IMR-90 (cell line): ENCODE data around the gene RAPGEF5. TPM values are rescaled to one million over a fixed set of nuclear protein-coding genes. Genes with fewer than 3 reads are reported as not detected.

Experiments used
- ATAC-seq: fragments of 200-7000 bp; cut with Tn5 transposase; 2 replicates; pipeline ENCODE4 v1.9.1; 2020; ENCODE audit warnings: low read depth, mild to moderate bottlenecking, moderate library complexity
- BruUV-seq: library from RNA; stranded (reverse); fragments of 400-500 nt; replicated peaks from 2 replicates; lab custom pipeline; 2021; lab: Mats Ljungman, UMichigan
- CTCF ChIA-PET: fragments of 300-600 bp; formaldehyde crosslinking; extraction: SDS; loops from one replicate; lab custom pipeline; 2021; ENCODE audit warnings: antibody characterized with exemption; lab: Yijun Ruan, JAX
- POLR2A ChIA-PET: fragments of 300-600 bp; sonication (Branson Sonifier 250); formaldehyde crosslinking; loops from one replicate; lab custom pipeline; 2022; ENCODE audit warnings: antibody characterized with exemption; ENCODE audit not compliant: unreplicated experiment; lab: Charles Lee
- DNase-seq: peaks from one replicate; pipeline ENCODE4 v3.0.0; 2013
- H2AFZ ChIP-seq: replicated peaks from 2 replicates; pipeline ENCODE3; 2013; ENCODE audit warnings: low read length, mild to moderate bottlenecking; ENCODE audit not compliant: poor library complexity
- H2AK5ac ChIP-seq: 2 replicates; pipeline ENCODE4 v1.6.1; 2013; ENCODE audit warnings: low read depth, low read length, inconsistent platforms
- H2AK9ac ChIP-seq: replicated peaks from 2 replicates; pipeline ENCODE3; 2013; ENCODE audit warnings: mild to moderate bottlenecking, low read depth, low read length, moderate library complexity; ENCODE audit not compliant: poor library complexity
- H2BK120ac ChIP-seq: 2 replicates; pipeline ENCODE4 v1.6.1; 2013; ENCODE audit warnings: low read depth, low read length, inconsistent platforms
- H2BK15ac ChIP-seq: 3 replicates; pipeline ENCODE4 v1.6.1; 2013; ENCODE audit warnings: low read depth, low read length, inconsistent platforms
- H2BK20ac ChIP-seq: 2 replicates; pipeline ENCODE4 v1.6.1; 2013; ENCODE audit warnings: low read depth, mild to moderate bottlenecking, inconsistent platforms, low read length, moderate library complexity
- H2BK5ac ChIP-seq: 2 replicates; pipeline ENCODE4 v1.6.1; 2013; ENCODE audit warnings: mild to moderate bottlenecking, low read depth, low read length, inconsistent platforms; ENCODE audit not compliant: poor library complexity, severe bottlenecking
- H3K14ac ChIP-seq: replicated peaks from 2 replicates; pipeline ENCODE4 v1.6.1; 2013; ENCODE audit warnings: low read depth, low read length, inconsistent platforms
- H3K18ac ChIP-seq: 2 replicates; pipeline ENCODE4 v1.6.1; 2013; ENCODE audit warnings: low read depth, low read length, control low read depth
- H3K23ac ChIP-seq: 2 replicates; pipeline ENCODE4 v1.6.1; 2013; ENCODE audit warnings: low read depth, low read length, inconsistent platforms
- H3K27ac ChIP-seq: 2 replicates; pipeline ENCODE4 v1.5.1; 2013; ENCODE audit warnings: mild to moderate bottlenecking, control low read depth, low read length; ENCODE audit not compliant: insufficient read depth
- H3K27me3 ChIP-seq: 2 replicates; pipeline ENCODE4 v1.6.1; 2013; ENCODE audit warnings: low read length; ENCODE audit not compliant: control insufficient read depth, insufficient read depth
- H3K36me3 ChIP-seq: 2 replicates; pipeline ENCODE4 v1.6.1; 2013; ENCODE audit warnings: low read length, mixed read lengths; ENCODE audit not compliant: control insufficient read depth, insufficient read depth
- H3K4ac ChIP-seq: 2 replicates; pipeline ENCODE4 v1.6.1; 2013; ENCODE audit warnings: low read depth, low read length, inconsistent platforms
- H3K4me1 ChIP-seq: 2 replicates; pipeline ENCODE4 v1.6.1; 2013; ENCODE audit warnings: low read length, mixed read lengths; ENCODE audit not compliant: control insufficient read depth, insufficient read depth
- H3K4me2 ChIP-seq: 2 replicates; pipeline ENCODE4 v1.6.1; 2013; ENCODE audit warnings: low read depth, mild to moderate bottlenecking, control low read depth, low read length, moderate library complexity
- H3K4me3 ChIP-seq: 2 replicates; pipeline ENCODE4 v1.5.1; 2013; ENCODE audit warnings: low read depth, mild to moderate bottlenecking, control low read depth, low read length, moderate library complexity; ENCODE audit not compliant: insufficient read depth
- H3K56ac ChIP-seq: 2 replicates; pipeline ENCODE4 v1.6.1; 2013; ENCODE audit warnings: low read length, inconsistent platforms; ENCODE audit not compliant: insufficient read depth; ENCODE audit errors: extremely low read depth
- H3K79me1 ChIP-seq, 2 experiments: 2 replicates each; pipeline ENCODE4 v1.6.1; 2013; ENCODE audit warnings: low read length in 2 of 2, inconsistent platforms in 1 of 2, low read depth in 1 of 2
- H3K9ac ChIP-seq: 2 replicates; pipeline ENCODE4 v1.6.1; 2013; ENCODE audit warnings: low read depth, low read length, control low read depth
- H3K9me1 ChIP-seq: 2 replicates; pipeline ENCODE4 v1.6.1; 2013; ENCODE audit warnings: low read length, inconsistent platforms; ENCODE audit not compliant: insufficient read depth
- H3K9me3 ChIP-seq: 2 replicates; pipeline ENCODE4 v1.6.1; 2013; ENCODE audit warnings: low read length; ENCODE audit not compliant: control insufficient read depth, insufficient read depth
- H4K20me1 ChIP-seq: 2 replicates; pipeline ENCODE4 v1.6.1; 2013; ENCODE audit warnings: low read length, inconsistent platforms; ENCODE audit not compliant: insufficient read depth
- H4K5ac ChIP-seq: 2 replicates; pipeline ENCODE4 v1.6.1; 2013; ENCODE audit warnings: mild to moderate bottlenecking, low read depth, low read length, control low read depth
- H4K8ac ChIP-seq, 2 experiments: 2 replicates each; pipeline ENCODE4 v1.6.1; 2013; ENCODE audit warnings: low read depth in 2 of 2, low read length in 2 of 2, control low read depth in 1 of 2, inconsistent platforms in 1 of 2
- H4K91ac ChIP-seq: 2 replicates; pipeline ENCODE4 v1.6.1; 2013; ENCODE audit warnings: low read depth, low read length, inconsistent platforms; ENCODE audit not compliant: insufficient read depth
- BHLHE40 ChIP-seq: fragments of 150-350 bp; IDR thresholded peaks from 2 replicates; pipeline ENCODE4 v1.6.1; 2016; ENCODE audit warnings: mild to moderate bottlenecking, low read depth, low read length
- CEBPB ChIP-seq: IDR thresholded peaks from 2 replicates; pipeline ENCODE4 v1.6.1; 2012; ENCODE audit warnings: low read depth, low read length, improper control_type of control experiment
- CHD1 ChIP-seq: IDR thresholded peaks from 2 replicates; pipeline ENCODE4 v1.6.1; 2012; ENCODE audit warnings: low read depth, low read length, improper control_type of control experiment
- FOS ChIP-seq: fragments of 150-350 bp; IDR thresholded peaks from 2 replicates; pipeline ENCODE4 v1.6.1; 2016; ENCODE audit warnings: low read depth, low read length
- MAFK ChIP-seq: IDR thresholded peaks from 2 replicates; pipeline ENCODE4 v1.6.1; 2012; ENCODE audit warnings: low read depth, low read length, improper control_type of control experiment
- MAZ ChIP-seq: IDR thresholded peaks from 2 replicates; pipeline ENCODE4 v1.6.1; 2012; ENCODE audit warnings: low read depth, mild to moderate bottlenecking, low read length, improper control_type of control experiment, moderate library complexity, borderline replicate concordance
- NFE2L2 ChIP-seq: fragments of 150-350 bp; IDR thresholded peaks from 2 replicates; pipeline ENCODE4 v1.6.1; 2016; ENCODE audit warnings: low read depth, mild to moderate bottlenecking, low read length
- RCOR1 ChIP-seq: IDR thresholded peaks from 2 replicates; pipeline ENCODE4 v1.6.1; 2012; ENCODE audit warnings: mild to moderate bottlenecking, low read length, improper control_type of control experiment; ENCODE audit not compliant: insufficient replicate concordance
- RFX5 ChIP-seq: IDR thresholded peaks from 2 replicates; pipeline ENCODE4 v1.8.0; 2012; ENCODE audit warnings: low read depth, mild to moderate bottlenecking, low read length, moderate library complexity
- SMC3 ChIP-seq: fragments of 150-350 bp; IDR thresholded peaks from 2 replicates; pipeline ENCODE4 v1.6.1; 2016; ENCODE audit warnings: low read depth, mild to moderate bottlenecking, antibody characterized with exemption, low read length, moderate library complexity
- WGBS, 2 experiments: methylation state at CpG; one replicate each; pipeline versions ENCODE4 v1.1.5 to v1.1.7; 2013; ENCODE audit warnings: missing lambda C conversion rate in 2 of 2; ENCODE audit not compliant: insufficient read length in 1 of 2; ENCODE audit errors: extremely low coverage in 2 of 2; 5-methylcytosine and 5-hydroxymethylcytosine counted together
- dilution Hi-C: fragments of 300-500 bp; cut with HindIII; formaldehyde crosslinking; loops from one replicate; pipeline ENCODE4 v1.14.3; 2018; ENCODE audit warnings: low sequenced_read_pairs; ENCODE audit not compliant: unreplicated experiment
- in situ Hi-C: fragments of 300-500 bp; cut with MboI; formaldehyde crosslinking; loops from 3 replicates; pipeline ENCODE4 v1.14.3; 2019; ENCODE audit warnings: low sequenced_read_pairs, inconsistent platforms, mixed read lengths
- intact Hi-C: fragments of 100-400 bp; cut with micrococcal nuclease; formaldehyde crosslinking; loops from 2 replicates; pipeline ENCODE4 v1.10.0; 2022
- polyA plus RNA-seq, 3 experiments: library from polyadenylated mRNA; depleted of rRNA; stranded (reverse); fragments of >200 nt; gene quantifications; 2 replicates each; pipeline ENCODE4 v1.2.3, GENCODE V29; 2012; ENCODE audit warnings: low replicate concordance in 1 of 3
- total RNA-seq: library from RNA; depleted of rRNA; stranded (reverse); fragments of >200 nt; gene quantifications from 2 replicates; pipeline ENCODE4 v1.2.3, GENCODE V29; 2012
- TF ChIP-seq, protein P1 (sequence below): fragments of 150-350 bp; IDR thresholded peaks from 2 replicates; pipeline ENCODE4 v1.6.1; 2017; ENCODE audit warnings: mild to moderate bottlenecking, antibody characterized with exemption, low read length, low read depth
- TF ChIP-seq, protein P2 (sequence below): conservative IDR thresholded peaks from 2 replicates; pipeline ENCODE4 v1.5.1; 2012; ENCODE audit warnings: mild to moderate bottlenecking, low read depth, low read length, improper control_type of control experiment
- TF ChIP-seq, protein P3 (sequence below): fragments of 150-350 bp; IDR thresholded peaks from 2 replicates; pipeline ENCODE4 v1.6.1; 2016; ENCODE audit warnings: low read depth, mild to moderate bottlenecking, low read length, moderate library complexity, borderline replicate concordance

RAPGEF5 gene
- total and polyA plus RNA-seq, 2 of the 4 experiments (the other 2 are of a cell fraction): 0.05 to 0.18 TPM

DNA sequence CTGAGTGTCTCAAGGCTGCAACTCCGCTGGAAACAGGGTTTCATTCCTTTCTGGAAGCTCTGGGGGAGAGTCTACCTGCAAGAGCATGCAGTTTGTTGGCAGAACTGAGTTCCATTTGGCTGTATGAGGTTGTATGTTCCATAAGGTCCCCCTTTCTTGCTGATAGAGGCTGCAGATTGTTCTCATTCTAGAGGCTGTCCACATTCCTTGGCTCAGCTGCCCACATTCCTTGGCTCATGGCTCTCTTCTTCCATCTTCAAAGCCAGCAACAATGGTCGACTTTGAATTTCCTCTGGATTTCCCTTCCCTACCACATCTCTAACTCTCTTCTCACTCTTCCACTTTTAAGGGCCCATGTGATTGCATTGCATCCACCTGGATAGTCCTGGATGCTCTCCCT lies 264.0 kb downstream of the RAPGEF5 start:
- no peak overlapping the region for H3K23ac ChIP-seq
- no peak overlapping the region for H3K4me2 ChIP-seq
- TF ChIP-seq BHLHE40: no peak
- no peak for TF ChIP-seq CHD1
- TF ChIP-seq, protein P1, sequence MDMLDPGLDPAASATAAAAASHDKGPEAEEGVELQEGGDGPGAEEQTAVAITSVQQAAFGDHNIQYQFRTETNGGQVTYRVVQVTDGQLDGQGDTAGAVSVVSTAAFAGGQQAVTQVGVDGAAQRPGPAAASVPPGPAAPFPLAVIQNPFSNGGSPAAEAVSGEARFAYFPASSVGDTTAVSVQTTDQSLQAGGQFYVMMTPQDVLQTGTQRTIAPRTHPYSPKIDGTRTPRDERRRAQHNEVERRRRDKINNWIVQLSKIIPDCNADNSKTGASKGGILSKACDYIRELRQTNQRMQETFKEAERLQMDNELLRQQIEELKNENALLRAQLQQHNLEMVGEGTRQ: no peak
- TF ChIP-seq CEBPB: no peak
- TF ChIP-seq RFX5: no peak
- no peak for TF ChIP-seq MAFK
- TF ChIP-seq, protein P2, sequence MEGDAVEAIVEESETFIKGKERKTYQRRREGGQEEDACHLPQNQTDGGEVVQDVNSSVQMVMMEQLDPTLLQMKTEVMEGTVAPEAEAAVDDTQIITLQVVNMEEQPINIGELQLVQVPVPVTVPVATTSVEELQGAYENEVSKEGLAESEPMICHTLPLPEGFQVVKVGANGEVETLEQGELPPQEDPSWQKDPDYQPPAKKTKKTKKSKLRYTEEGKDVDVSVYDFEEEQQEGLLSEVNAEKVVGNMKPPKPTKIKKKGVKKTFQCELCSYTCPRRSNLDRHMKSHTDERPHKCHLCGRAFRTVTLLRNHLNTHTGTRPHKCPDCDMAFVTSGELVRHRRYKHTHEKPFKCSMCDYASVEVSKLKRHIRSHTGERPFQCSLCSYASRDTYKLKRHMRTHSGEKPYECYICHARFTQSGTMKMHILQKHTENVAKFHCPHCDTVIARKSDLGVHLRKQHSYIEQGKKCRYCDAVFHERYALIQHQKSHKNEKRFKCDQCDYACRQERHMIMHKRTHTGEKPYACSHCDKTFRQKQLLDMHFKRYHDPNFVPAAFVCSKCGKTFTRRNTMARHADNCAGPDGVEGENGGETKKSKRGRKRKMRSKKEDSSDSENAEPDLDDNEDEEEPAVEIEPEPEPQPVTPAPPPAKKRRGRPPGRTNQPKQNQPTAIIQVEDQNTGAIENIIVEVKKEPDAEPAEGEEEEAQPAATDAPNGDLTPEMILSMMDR: no peak
- TF ChIP-seq RCOR1: no peak
- no peak for TF ChIP-seq MAZ
- no peak for TF ChIP-seq SMC3
- no peak for TF ChIP-seq FOS
- TF ChIP-seq, protein P3, sequence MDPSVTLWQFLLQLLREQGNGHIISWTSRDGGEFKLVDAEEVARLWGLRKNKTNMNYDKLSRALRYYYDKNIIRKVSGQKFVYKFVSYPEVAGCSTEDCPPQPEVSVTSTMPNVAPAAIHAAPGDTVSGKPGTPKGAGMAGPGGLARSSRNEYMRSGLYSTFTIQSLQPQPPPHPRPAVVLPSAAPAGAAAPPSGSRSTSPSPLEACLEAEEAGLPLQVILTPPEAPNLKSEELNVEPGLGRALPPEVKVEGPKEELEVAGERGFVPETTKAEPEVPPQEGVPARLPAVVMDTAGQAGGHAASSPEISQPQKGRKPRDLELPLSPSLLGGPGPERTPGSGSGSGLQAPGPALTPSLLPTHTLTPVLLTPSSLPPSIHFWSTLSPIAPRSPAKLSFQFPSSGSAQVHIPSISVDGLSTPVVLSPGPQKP: no peak
- TF ChIP-seq NFE2L2: no peak
- peaks cover under 1% of the 10 kb centered on the region; the same call in 1 of the 2 replicates for H3K27me3 ChIP-seq
- H4K20me1 ChIP-seq: no peaks in the 10 kb centered on the region
- no peaks in the 10 kb centered on the region for H3K9me3 ChIP-seq
- H3K9me1 ChIP-seq: no peaks in the 10 kb centered on the region
- H2AK5ac ChIP-seq: no peak overlapping the region
- DNase-seq: no peak
- no peak overlapping the region for H4K8ac ChIP-seq
- no peak overlapping the region for H2BK15ac ChIP-seq
- H4K91ac ChIP-seq: no peak overlapping the region
- WGBS, 2 experiments: no CpG with 5 or more reads among the region's 2 CpGs
- no peak overlapping the region for H2AFZ ChIP-seq
- in situ Hi-C loops (no loop called here), intact Hi-C loops (no loop called here), dilution Hi-C loops (no loop called here)
- H3K36me3 ChIP-seq: no peaks in the 10 kb centered on the region
- no peaks in the 10 kb centered on the region for H3K4me1 ChIP-seq
- no peak overlapping the region for H3K27ac ChIP-seq
- no peak overlapping the region for H2BK5ac ChIP-seq
- no peak overlapping the region for H3K18ac ChIP-seq
- H3K9ac ChIP-seq: no peak overlapping the region
- no peak overlapping the region for H3K4ac ChIP-seq
- H3K56ac ChIP-seq: no peak overlapping the region
- H3K4me3 ChIP-seq: no peak overlapping the region
- H3K79me1 ChIP-seq: no peaks in the 10 kb centered on the region
- H2BK120ac ChIP-seq: no peak overlapping the region
- ATAC-seq: no peak
- no TSS peak for BruUV-seq
- no peak overlapping the region for H3K14ac ChIP-seq
- ChIA-PET POLR2A (no interaction called here), CTCF (interaction anchor here (1.1 kb wide), 1 partner anchor 10 kb away, joined by 6 read pairs; no protein-coding TSS in a partner anchor)
- H2AK9ac ChIP-seq: no peak overlapping the region
- no peak overlapping the region for H2BK20ac ChIP-seq
- no peak overlapping the region for H4K5ac ChIP-seq
